ENCODE data around the gene CNTN6.

DNA sequence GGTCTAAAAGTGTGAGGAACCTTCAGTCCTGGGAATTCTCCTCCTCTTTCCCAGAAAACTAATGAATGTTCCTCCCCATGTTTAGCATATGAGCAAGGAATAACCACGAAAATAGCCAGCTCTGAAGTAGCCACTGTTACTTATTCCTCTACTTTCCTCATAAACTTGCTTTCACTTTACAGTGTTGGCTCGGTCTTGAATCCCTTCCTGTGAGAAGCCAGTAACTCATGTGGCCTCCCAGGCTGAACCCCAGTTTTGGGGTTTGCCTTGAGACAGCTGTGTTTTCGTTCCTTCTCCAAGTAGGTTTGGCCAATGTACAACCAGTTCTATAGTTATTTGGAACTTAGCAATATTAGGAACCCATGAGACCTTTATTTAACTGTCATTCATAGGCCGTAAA lies 195.0 kb downstream of the CNTN6 start:
- TF ChIP-seq, protein P1, sequence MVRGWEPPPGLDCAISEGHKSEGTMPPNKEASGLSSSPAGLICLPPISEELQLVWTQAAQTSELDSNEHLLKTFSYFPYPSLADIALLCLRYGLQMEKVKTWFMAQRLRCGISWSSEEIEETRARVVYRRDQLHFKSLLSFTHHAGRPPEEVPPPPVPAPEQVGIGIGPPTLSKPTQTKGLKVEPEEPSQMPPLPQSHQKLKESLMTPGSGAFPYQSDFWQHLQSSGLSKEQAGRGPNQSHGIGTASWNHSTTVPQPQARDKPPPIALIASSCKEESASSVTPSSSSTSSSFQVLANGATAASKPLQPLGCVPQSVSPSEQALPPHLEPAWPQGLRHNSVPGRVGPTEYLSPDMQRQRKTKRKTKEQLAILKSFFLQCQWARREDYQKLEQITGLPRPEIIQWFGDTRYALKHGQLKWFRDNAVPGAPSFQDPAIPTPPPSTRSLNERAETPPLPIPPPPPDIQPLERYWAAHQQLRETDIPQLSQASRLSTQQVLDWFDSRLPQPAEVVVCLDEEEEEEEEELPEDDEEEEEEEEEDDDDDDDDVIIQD (CRISPR knock-in tag; IDR thresholded peaks at IDR 0.05; ENCODE audit: low read depth), result no peak
- no peak for TF ChIP-seq PRPF4 (IDR thresholded peaks at IDR 0.05; ENCODE audit: low read depth, low read length, poor library complexity, severe bottlenecking)
- TF ChIP-seq, protein P2, sequence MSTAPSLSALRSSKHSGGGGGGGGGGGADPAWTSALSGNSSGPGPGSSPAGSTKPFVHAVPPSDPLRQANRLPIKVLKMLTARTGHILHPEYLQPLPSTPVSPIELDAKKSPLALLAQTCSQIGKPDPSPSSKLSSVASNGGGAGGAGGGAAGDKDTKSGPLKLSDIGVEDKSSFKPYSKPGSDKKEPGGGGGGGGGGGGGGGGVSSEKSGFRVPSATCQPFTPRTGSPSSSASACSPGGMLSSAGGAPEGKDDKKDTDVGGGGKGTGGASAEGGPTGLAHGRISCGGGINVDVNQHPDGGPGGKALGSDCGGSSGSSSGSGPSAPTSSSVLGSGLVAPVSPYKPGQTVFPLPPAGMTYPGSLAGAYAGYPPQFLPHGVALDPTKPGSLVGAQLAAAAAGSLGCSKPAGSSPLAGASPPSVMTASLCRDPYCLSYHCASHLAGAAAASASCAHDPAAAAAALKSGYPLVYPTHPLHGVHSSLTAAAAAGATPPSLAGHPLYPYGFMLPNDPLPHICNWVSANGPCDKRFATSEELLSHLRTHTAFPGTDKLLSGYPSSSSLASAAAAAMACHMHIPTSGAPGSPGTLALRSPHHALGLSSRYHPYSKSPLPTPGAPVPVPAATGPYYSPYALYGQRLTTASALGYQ (CRISPR knock-in tag; IDR thresholded peaks at IDR 0.05), result no peak
- TF ChIP-seq RAD51 (IDR thresholded peaks at IDR 0.05; ENCODE audit: borderline replicate concordance), result no peak
- TF ChIP-seq, protein P3, sequence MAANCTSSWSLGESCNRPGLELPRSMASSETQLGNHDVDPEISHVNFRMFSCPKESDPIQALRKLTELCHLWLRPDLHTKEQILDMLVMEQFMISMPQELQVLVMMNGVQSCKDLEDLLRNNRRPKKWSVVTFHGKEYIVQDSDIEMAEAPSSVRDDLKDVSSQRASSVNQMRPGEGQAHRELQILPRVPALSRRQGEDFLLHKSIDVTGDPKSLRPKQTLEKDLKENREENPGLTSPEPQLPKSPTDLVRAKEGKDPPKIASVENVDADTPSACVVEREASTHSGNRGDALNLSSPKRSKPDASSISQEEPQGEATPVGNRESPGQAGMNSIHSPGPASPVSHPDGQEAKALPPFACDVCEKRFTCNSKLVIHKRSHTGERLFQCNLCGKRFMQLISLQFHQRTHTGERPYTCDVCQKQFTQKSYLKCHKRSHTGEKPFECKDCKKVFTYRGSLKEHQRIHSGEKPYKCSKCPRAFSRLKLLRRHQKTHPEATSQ (CRISPR knock-in tag; IDR thresholded peaks at IDR 0.05; ENCODE audit: borderline replicate concordance), result no peak
- TF ChIP-seq, protein P4, sequence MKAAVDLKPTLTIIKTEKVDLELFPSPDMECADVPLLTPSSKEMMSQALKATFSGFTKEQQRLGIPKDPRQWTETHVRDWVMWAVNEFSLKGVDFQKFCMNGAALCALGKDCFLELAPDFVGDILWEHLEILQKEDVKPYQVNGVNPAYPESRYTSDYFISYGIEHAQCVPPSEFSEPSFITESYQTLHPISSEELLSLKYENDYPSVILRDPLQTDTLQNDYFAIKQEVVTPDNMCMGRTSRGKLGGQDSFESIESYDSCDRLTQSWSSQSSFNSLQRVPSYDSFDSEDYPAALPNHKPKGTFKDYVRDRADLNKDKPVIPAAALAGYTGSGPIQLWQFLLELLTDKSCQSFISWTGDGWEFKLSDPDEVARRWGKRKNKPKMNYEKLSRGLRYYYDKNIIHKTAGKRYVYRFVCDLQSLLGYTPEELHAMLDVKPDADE (CRISPR knock-in tag; IDR thresholded peaks at IDR 0.05), result no peak
- no peak for TF ChIP-seq POLR2AphosphoS5 (IDR thresholded peaks at IDR 0.05; ENCODE audit: low read depth, low read length)
- TF ChIP-seq FOXA3 (CRISPR knock-in tag; IDR thresholded peaks at IDR 0.05), result no peak
- TF ChIP-seq SP1 (IDR thresholded peaks at IDR 0.05), result no peak
- no peak for TF ChIP-seq SP1 (CRISPR knock-in tag; IDR thresholded peaks at IDR 0.05)
- no peak for TF ChIP-seq REXO4 (CRISPR knock-in tag; IDR thresholded peaks at IDR 0.05; ENCODE audit: borderline replicate concordance)
- no peak for TF ChIP-seq POLR2A (IDR thresholded peaks at IDR 0.05; ENCODE audit: insufficient read depth in 1 of 2, low read depth in 2 of 2, low read length in 2 of 2)
